Stimulated activated CD8-positive, alpha-beta memory T cell treated with anti-CD3 and anti-CD28 coated beads, Interleukin-2, amount 100 ng/mL, for 1 hour (primary cell): ENCODE results near the gene MAGEF1.

Experiments
- DNase-seq, 2 donors: peaks; one replicate each; pipeline ENCODE4 v3.0.0-alpha.2; 2020; ENCODE audit warnings: low read depth in 2 of 2

MAGEF1 gene

DNA sequence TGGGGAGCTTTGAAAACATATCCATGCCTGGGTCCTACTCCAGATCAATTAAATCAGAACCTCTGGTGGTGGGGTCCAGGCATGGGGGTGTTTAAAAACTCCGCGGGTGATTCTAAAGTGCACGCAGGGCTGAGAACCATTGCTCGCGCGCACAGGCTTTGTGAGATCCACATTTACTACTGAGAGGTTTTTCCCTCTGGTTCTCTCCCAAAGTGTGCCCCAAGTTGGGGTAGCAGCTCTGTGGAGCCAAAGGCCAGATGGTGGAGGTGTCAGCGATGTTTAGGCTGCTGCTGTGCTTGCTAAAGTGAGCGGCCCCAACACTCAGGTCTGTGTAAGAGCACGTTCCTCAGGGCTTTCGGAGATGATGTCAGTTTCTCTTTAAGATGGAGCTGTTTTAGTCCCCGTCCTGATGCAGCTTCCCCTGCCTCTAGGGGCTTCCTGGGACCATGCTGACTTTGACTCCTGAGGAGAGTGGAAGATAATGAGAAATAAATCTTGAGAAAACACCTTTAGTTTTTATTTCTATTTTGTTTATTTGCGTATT is 13.4 kb upstream of the MAGEF1 start:
- DNase-seq: no peak

DNA sequence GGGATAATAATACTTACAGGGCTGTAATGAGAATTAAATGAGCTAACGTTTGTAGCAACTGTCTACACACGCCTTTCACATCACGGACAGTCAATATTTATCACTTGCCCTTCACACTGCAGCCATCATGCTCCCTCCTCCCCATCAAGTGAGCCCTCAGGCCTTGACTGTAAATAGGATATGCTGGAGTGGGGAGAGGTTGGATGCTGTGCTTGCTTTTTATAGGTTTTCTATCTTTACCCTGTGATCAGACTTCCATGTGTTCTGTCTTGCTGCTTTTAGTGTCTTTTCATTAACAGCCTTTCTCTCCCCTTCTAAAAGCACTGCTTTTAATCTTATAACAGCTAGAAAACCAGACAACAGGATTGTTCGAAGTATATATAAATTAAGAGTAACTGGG is 12.8 kb upstream of the MAGEF1 start:
- no peak for DNase-seq

DNA sequence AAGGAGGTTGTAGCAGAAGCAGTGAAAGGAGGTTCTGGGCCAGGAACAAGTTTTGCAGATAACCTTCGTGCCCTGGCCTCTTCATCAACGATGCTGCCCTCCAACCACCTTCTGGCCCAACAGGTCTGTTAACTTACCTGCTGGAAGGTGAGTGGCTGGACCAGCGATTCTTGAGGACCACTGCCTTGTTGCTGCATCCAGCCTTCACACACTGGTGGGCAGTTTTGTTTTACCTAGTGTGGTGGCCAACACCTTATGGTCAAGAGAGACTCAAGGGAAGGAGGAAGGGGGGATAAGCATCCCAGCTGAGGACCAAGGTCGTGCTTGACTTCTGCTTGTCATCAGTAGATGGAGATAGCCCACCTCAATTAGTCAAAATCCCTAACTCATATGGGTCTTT is 7.8 kb upstream of the MAGEF1 start:
- no peak for DNase-seq

GRCh38 chr3:184718431-184718830 is 6.6 kb upstream of the MAGEF1 start:
- DNase-seq: no peak

GRCh38 chr3:184717399-184717983 is 5.6 kb upstream of the MAGEF1 start:
- no peak for DNase-seq

- DNase-seq: no peak
These were observed 4.9 kb upstream of the MAGEF1 start for GRCh38 chr3:184716622-184717398.

GRCh38 chr3:184715943-184716621 is 4.2 kb upstream of the MAGEF1 start:
- DNase-seq: no peak

- DNase-seq: no peak
These were observed 1.7 kb upstream of the MAGEF1 start for GRCh38 chr3:184713521-184713920.

DNA sequence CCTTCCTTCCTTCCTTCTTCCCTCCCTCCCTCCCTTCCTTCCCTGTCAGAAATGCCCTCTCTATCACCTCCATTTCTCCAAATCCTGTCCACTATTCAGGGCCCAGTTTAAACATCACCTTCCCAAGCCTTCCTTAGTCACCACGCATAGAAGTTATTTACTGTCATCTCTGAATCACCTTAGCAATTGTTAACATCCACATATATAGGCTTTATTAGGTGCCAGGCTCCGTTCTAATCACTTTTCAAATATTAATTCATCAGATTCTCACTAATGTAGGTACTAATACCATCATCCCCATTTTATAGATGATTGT is 1.1 kb upstream of the MAGEF1 start:
- no peak for DNase-seq

GRCh38 chr3:184712248-184713039 is 580 bp upstream of the MAGEF1 start:
- DNase-seq: no peak

DNA sequence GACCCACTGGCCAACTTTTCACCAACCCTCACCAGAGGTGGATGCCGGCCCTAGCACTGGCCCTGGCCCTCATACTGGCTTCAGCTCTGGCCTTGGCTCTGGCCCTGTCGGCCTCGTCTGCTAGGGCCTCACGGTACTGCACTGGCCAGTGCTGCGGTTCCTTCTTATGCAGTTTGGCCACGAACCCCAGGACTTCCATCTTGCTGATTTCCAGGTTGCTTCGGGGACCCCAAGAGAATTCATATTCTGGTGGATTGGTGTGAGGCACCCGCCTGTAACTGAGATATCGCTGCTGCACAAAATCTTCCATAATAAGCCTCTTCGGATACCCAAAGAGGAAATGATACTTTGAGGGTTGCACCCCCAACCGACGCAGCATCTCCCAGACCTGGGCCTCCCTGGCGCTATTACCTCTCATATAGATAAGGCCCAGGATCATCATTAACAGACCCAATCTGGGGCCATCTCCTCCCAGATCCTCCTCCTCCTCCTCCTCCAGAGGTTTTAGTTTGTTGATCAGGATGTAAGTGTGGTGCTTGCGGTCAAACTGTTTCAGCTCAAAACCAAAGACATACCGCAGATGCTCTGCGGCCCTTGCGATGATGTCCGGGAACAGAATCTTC is 883 bp downstream of the MAGEF1 start:
- no peak for DNase-seq

DNA sequence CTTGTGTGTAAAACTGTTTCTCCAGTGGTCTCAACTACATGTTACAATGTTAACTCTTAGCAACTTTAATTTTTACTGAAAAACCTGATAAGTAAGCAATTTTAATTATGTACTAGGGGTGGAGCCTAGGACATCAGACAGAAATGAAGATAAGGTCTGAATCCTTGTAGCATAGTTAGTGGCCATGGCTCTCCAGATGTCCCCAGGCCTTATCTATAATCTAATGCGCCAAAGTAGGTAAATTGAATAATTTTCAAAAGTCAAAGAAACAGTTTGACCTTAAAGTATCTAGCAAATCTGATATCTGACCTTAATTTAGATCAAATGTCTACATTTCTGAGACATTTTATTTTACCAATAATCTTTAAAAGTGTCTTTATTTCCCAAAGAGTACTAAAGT is 8.2 kb downstream of the MAGEF1 start:
- DNase-seq: no peak

DNA sequence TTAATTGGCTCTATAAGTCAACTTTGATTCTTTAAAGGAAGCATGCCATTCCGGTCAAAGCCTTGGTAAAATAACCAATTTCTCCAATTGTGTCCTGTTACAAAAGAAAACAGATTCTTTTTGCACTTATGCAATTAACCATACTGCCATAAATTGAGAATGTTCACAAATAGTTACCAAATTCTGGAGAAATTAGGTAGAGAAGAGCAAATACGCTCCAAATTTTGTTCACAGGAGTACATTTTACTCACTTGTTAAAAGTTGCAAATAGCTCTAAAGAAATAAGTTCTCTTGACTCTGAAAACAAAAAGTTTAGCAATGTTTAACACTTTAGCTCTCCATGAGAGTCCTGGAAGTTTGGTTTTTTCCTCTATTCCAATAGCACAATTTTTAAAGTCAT is 11.1 kb downstream of the MAGEF1 start:
- no peak for DNase-seq

DNA sequence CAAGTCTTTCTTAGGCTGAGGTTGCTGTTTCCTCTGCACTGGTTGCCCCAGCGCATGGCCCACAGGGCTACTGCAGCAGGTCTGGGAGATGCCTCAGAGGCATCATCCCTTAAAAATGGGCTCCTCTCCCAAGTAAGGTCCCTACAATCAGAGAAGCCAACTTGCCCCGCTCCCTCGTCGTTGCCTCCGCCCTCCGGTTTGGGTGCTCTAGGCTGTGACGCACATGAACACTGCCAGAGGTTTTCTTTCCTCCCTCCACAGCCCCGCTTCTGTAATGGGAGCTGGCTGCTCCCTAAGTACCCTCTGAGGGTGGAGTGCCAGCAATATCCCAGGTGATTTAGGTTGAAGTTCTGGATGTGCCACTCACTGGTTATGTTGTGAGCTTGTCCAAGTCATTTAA is 14.0 kb downstream of the MAGEF1 start:
- DNase-seq: no peak

DNA sequence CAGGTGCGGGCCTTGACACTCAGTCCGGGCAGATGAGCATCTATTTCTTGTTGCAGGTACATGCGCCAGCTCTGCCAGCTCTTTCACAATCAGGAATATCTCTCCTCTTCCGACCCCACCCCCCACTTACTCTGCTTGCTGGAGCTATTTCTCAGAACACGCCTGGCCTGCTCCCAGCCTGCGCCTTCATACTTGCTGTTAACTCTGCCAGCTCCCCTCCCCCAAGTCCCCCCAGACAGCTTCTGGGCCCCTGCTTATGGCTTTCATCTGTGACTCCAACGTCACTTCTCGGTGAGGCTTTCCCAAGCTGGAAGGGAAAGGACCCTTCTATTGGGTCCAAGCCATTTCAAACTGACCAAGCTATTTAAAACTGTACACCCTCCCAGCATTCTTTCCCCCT is 15.2 kb downstream of the MAGEF1 start:
- DNase-seq: no peak

GRCh38 chr3:184694716-184695115 is 17.1 kb downstream of the MAGEF1 start:
- no peak for DNase-seq

- no peak for DNase-seq
These were observed 17.7 kb downstream of the MAGEF1 start for GRCh38 chr3:184694133-184694665.

DNA sequence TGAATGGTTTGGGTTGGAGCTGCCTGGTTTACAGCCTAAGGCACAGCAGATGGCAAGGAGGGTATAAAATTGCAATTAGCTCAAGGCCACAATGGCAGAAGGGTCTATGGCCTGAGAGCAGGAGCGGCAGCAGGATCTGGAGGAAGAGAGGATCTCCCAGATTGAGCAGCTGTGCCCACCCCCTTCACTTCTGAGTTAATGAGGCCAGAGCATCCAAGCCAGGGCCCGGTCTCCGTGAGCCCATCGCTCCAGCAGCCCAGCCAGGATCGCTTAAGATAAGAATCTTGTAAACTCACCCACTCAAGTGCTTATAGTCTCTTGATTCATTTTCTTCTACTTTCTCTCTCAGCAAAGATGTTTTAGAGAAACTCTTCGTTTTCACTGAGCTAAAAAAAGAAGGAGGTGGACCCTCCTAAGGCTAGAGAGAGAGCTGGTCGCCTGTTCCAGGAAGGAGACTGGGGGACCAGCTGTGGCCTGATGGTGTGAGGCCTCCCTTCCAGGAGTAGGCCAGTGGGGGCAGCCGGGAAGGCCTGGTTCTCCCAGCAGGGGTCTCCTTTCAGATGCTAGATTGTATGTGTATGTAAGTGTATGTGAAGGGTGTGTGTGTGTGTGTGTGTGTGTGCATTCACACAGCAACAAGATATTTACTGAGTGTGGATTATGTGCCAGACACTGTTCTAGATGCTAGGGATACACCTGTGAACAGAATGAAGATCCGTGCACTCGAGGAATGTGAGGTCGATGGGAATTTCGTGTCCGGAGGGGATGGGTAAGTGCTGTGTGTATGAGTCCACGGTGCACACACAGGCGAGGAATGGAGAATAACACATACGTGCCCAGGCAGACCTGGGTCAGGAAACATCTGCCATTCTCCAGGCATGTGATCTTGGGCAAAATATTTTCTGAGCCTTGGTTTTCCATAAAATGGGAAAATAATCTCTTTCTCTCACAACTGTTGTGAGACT is 18.6 kb downstream of the MAGEF1 start:
- DNase-seq: no peak

GRCh38 chr3:184691397-184692231 is 20.2 kb downstream of the MAGEF1 start:
- DNase-seq: no peak
